Psoas muscle (tissue), 8 donors: ENCODE data around the gene RNASE7. TPM values are rescaled to one million over a fixed set of nuclear protein-coding genes. Genes with fewer than 3 reads are reported as not detected.

Experiments
- ATAC-seq, 4 donors: fragments of 200-7000 bp; cut with Tn5 transposase; one replicate each; pipeline ENCODE4 v1.9.1; 2020; ENCODE audit warnings: moderate library complexity in 3 of 4, mild to moderate bottlenecking in 2 of 4
- DNase-seq, 2 donors: peaks; one replicate each; pipeline ENCODE4 v3.0.0-alpha.2; 2020
- H3K27ac ChIP-seq: fragments of 200-600 bp; one replicate; pipeline ENCODE4 v1.8.0; 2022
- H3K27me3 ChIP-seq, 3 donors: fragments of 200-600 bp in 1 of 3; one replicate each; pipeline versions ENCODE4 v1.6.1 to v1.8.0; 2013 to 2022; ENCODE audit warnings: low read length in 2 of 3, mild to moderate bottlenecking in 2 of 3, moderate library complexity in 1 of 3; ENCODE audit not compliant: insufficient read depth in 3 of 3
- H3K36me3 ChIP-seq, 2 donors: fragments of 200-600 bp in 1 of 2; one replicate each; pipeline versions ENCODE4 v1.6.1 to v1.8.0; 2013 to 2022; ENCODE audit warnings: low read depth in 1 of 2, mild to moderate bottlenecking in 1 of 2, moderate library complexity in 1 of 2; ENCODE audit not compliant: insufficient read depth in 1 of 2
- H3K4me1 ChIP-seq: fragments of 200-600 bp; one replicate; pipeline ENCODE4 v1.8.0; 2022
- H3K4me3 ChIP-seq: fragments of 200-600 bp; one replicate; pipeline ENCODE4 v1.8.0; 2022; ENCODE audit warnings: mild to moderate bottlenecking
- H3K9me3 ChIP-seq: fragments of 200-600 bp; one replicate; pipeline ENCODE4 v1.8.0; 2022
- CTCF ChIP-seq: fragments of 200-600 bp; IDR thresholded peaks from one replicate; pipeline ENCODE4 v1.8.0; 2022; ENCODE audit warnings: antibody characterized with exemption
- WGBS, 3 donors: extraction: QIAGEN DNeasy Blood & Tissue Kit; methylation state at CpG; one replicate each; pipeline versions ENCODE4 v1.1.6 to v1.1.7; 2013; 5-methylcytosine and 5-hydroxymethylcytosine counted together
- intact Hi-C, 2 donors: fragments of 100-400 bp; cut with DNase I; formaldehyde crosslinking; loops; one replicate each; pipeline versions ENCODE4 v1.11.0 to v1.14.2; 2022
- polyA plus RNA-seq, 3 donors: library from polyadenylated mRNA; stranded (reverse); fragments of 200-250 nt; gene quantifications; one replicate each; pipeline ENCODE4 v1.2.3, GENCODE V29; 2013
- total RNA-seq, 4 donors: library from RNA; stranded (reverse); fragmentation: NEBNext Ultra II Directional in 2 of 4; extraction: Animal tissue kit (Norgen Biotek cat#: 25700) in 2 of 4; gene quantifications; one replicate each; pipeline versions ENCODE4 v1.2.1 to v1.2.4, GENCODE V29; 2021 to 2023
- donor health status: healthy with polysubstance abuse.
- donor health status: DM: no; HTN: no; CAD: no; lungs with moderate emphysema.
- donor health status: Bipolar disorder and iron deficiency.
- donor health status: healthy.
- donor health status: DM: yes; HTN: yes; CAD: no.
- donor health status: DM: no; HTN: no; CAD: no.
- donor health status: DM: no; HTN: no; CAD: no.
- donor health status: DM: yes; HTN: yes; CAD: no.

The RNASE7 gene
- total and polyA plus RNA-seq, 7 donors = 0.15 to 1.9 (median 0.38) TPM; not detected in 1

GRCh38 chr14:21033133-21033698, 8.9 kb upstream of the RNASE7 start:
- no peaks in the 10 kb centered on the region for H3K36me3 ChIP-seq
- peaks cover 24% of the 10 kb centered on the region for H3K4me1 ChIP-seq
- ATAC-seq = no peak
- no peak for TF ChIP-seq CTCF
- 57 to 76% (median 69%) methylated on average over 4 of the region's 4 CpGs for WGBS, 3 donors
- no peaks in the 10 kb centered on the region for H3K27me3 ChIP-seq
- no peak overlapping the region for H3K27ac ChIP-seq
- DNase-seq = no peak
- intact Hi-C loops = no loop called here
- no peak overlapping the region for H3K4me3 ChIP-seq
- no peaks in the 10 kb centered on the region for H3K9me3 ChIP-seq

GRCh38 chr14:21034707-21035106, 7.5 kb upstream of the RNASE7 start, which contains the start of gene RNASE13:
TSS of gene RNASE13 (minus strand) at chr14:21034807. CDS start at chr14:21034288, 519 bp downstream.
- no peaks in the 10 kb centered on the region for H3K27me3 ChIP-seq
- H3K9me3 ChIP-seq = no peaks in the 10 kb centered on the region
- ATAC-seq (no peak), DNase-seq (no peak)
- no peak for TF ChIP-seq CTCF
- WGBS, 3 donors = 72 to 82% (median 76%) methylated on average over 5 of the region's 5 CpGs
- H3K36me3 ChIP-seq = no peaks in the 10 kb centered on the region
- peaks cover 29% of the 10 kb centered on the region for H3K4me1 ChIP-seq
- intact Hi-C loops = no loop called here
- H3K4me3 ChIP-seq = no peak within 1 kb of the TSS
- no peak within 1 kb of the TSS for H3K27ac ChIP-seq

- 76 to 89% (median 83%) methylated on average over 7 of the region's 7 CpGs for WGBS, 3 donors
- H3K27ac ChIP-seq = peak overlapping the region; percentile 28
- no peaks in the 10 kb centered on the region for H3K27me3 ChIP-seq
- H3K9me3 ChIP-seq = no peaks in the 10 kb centered on the region
- no peak for TF ChIP-seq CTCF
- no peak overlapping the region for H3K4me3 ChIP-seq
- peaks cover 46% of the 10 kb centered on the region for H3K4me1 ChIP-seq
- no peak for DNase-seq
- peak in 1 of 4 donors; percentile 15 for ATAC-seq
- intact Hi-C loops = no loop called here
- H3K36me3 ChIP-seq = no peaks in the 10 kb centered on the region
These were observed 5.4 kb upstream of the RNASE7 start for GRCh38 chr14:21036751-21037150.

GRCh38 chr14:21037156-21037555, 5.0 kb upstream of the RNASE7 start:
- no peaks in the 10 kb centered on the region for H3K27me3 ChIP-seq
- no peak for ATAC-seq
- no peaks in the 10 kb centered on the region for H3K9me3 ChIP-seq
- no peak for TF ChIP-seq CTCF
- WGBS, 3 donors = 48 to 68% (median 51%) methylated on average over 3 of the region's 3 CpGs
- H3K27ac ChIP-seq = peak overlapping the region; percentile 28
- peaks cover 49% of the 10 kb centered on the region for H3K4me1 ChIP-seq
- H3K36me3 ChIP-seq = no peaks in the 10 kb centered on the region
- no peak for DNase-seq
- intact Hi-C loops = no loop called here
- no peak overlapping the region for H3K4me3 ChIP-seq
